Thoracic aorta (tissue), 2 donors: ENCODE data around the gene RIPK3. TPM values are rescaled to one million over a fixed set of nuclear protein-coding genes. Genes with fewer than 3 reads are reported as not detected.

ENCODE experiments used
- ATAC-seq: fragments of 150-250 bp; one replicate; pipeline ENCODE4 v1.8.0; 2017; ENCODE audit warnings: low read depth; ENCODE audit not compliant: insufficient number of reproducible peaks, low FRiP score
- DNase-seq: peaks from one replicate; pipeline ENCODE4 v3.0.0-alpha.2; 2020; ENCODE audit warnings: low spot score
- H3K27ac ChIP-seq, 2 donors: fragments of 200-600 bp; sonication (generic); 1 replicate in 1 of 2; 2 replicates in 1 of 2; pipeline ENCODE4 v1.5.1; 2016; ENCODE audit warnings: mild to moderate bottlenecking in 2 of 2, moderate library complexity in 2 of 2
- H3K27me3 ChIP-seq: fragments of 200-600 bp; sonication (generic); replicated peaks from 2 replicates; pipeline ENCODE4 v1.6.0; 2016; ENCODE audit warnings: mild to moderate bottlenecking; ENCODE audit not compliant: insufficient read depth
- H3K36me3 ChIP-seq: fragments of 200-600 bp; sonication (generic); one replicate; pipeline ENCODE4 v1.5.1; 2016
- H3K4me1 ChIP-seq, 2 donors: fragments of 200-600 bp; sonication (generic); 1 replicate in 1 of 2; 2 replicates in 1 of 2; pipeline versions ENCODE4 v1.5.1 to v1.6.0; 2016; ENCODE audit warnings: low read depth in 2 of 2, mild to moderate bottlenecking in 1 of 2; ENCODE audit not compliant: control insufficient read depth in 1 of 2
- H3K4me3 ChIP-seq: fragments of 200-600 bp; sonication (generic); 2 replicates; pipeline ENCODE4 v1.5.1; 2016; ENCODE audit warnings: mild to moderate bottlenecking
- H3K9me3 ChIP-seq: fragments of 200-600 bp; sonication (generic); 2 replicates; pipeline ENCODE4 v1.5.1; 2016
- total RNA-seq, 2 donors: library from RNA; depleted of rRNA; stranded (reverse); fragments of >200 nt; gene quantifications; one replicate each; pipeline versions ENCODE4 v1.1.0 to v1.2.3, GENCODE V29; 2016
- TF ChIP-seq, protein P1 (sequence below): fragments of 200-600 bp; sonication (generic); IDR thresholded peaks from one replicate; pipeline ENCODE4 v1.5.1; 2019; ENCODE audit warnings: antibody characterized with exemption

Gene RIPK3
- total RNA-seq, 2 donors from 2014 or later = 6.8 to 17.9 TPM

DNA sequence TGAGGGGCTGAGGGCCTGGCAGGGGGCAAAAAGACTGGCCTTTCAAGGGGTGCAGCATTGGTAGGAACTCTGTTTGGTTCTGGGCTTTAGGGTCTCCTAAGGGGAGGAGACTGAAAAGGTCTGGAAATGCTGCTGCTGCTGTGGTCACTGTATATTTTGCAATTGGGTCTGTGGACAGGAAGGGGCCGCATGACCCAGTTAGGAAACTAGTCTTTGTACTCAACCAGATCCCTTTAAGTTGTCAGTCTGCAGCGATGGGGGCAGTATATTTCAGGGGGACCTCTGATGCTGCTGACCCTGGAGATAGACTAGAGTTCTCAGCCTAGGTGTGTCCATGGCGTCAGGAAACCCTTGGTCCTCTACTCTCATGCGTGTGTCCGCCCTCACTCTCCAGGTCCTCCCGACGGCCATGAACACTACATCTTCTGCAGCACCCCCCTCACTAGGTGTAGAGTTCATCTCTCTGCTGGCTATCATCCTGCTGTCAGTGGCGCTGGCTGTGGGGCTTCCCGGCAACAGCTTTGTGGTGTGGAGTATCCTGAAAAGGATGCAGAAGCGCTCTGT lies 24.5 kb downstream of the RIPK3 start:
- Histone ChIP-seq H3K27me3 (no peaks in the 10 kb centered on the region), H3K36me3 (no peaks in the 10 kb centered on the region), H3K4me1 (peaks cover 4 to 23% of the 10 kb centered on the region in 2 donors), H3K9me3 (no peaks in the 10 kb centered on the region), H3K27ac (no peak overlapping the region), H3K4me3 (no peak overlapping the region)
- ATAC-seq (no peak), DNase-seq (no peak)
- TF ChIP-seq, protein P1, sequence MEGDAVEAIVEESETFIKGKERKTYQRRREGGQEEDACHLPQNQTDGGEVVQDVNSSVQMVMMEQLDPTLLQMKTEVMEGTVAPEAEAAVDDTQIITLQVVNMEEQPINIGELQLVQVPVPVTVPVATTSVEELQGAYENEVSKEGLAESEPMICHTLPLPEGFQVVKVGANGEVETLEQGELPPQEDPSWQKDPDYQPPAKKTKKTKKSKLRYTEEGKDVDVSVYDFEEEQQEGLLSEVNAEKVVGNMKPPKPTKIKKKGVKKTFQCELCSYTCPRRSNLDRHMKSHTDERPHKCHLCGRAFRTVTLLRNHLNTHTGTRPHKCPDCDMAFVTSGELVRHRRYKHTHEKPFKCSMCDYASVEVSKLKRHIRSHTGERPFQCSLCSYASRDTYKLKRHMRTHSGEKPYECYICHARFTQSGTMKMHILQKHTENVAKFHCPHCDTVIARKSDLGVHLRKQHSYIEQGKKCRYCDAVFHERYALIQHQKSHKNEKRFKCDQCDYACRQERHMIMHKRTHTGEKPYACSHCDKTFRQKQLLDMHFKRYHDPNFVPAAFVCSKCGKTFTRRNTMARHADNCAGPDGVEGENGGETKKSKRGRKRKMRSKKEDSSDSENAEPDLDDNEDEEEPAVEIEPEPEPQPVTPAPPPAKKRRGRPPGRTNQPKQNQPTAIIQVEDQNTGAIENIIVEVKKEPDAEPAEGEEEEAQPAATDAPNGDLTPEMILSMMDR = no peak

DNA sequence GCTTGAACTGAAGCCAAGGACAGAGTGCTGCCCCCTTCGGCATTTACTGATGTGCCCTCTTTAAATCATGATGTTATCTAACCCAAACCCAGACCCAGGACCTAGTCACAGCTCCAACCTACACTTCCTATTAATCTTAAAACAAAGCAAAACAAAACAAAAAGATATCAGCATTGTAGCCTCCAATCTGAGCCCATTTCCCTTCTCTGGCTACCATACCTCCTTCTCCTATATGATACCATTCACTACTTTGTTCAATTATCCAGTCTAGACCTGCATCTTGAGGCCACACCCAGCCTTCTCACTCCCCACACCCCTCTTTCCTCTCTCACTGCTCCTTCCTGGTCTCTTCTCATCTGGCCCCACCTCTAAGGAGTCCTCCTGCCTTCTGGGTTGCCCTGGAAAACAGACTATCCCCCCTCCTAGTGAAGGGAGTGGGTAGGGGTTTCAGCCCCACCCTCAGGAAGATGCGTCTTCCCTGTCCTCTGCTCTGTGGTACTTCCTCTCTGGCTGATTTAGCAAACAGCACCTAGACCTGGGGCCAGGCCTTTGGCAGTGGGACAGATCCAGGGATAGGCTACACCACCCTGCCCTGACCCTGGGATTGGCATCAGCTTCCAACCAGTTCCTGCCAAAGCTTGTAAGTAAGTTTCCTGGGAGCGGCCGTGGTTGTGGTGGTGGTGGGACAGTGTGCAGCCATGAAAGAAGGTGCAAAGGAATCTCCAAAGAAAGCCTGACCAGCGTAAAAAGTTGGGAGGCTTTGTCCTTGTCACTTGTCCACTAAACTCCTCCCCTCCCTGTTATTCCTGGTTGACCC lies 25.2 kb downstream of the RIPK3 start:
- no peak overlapping the region for H3K4me3 ChIP-seq
- H3K36me3 ChIP-seq = no peaks in the 10 kb centered on the region
- ATAC-seq = no peak
- H3K27ac ChIP-seq = no peak overlapping the region
- TF ChIP-seq, protein P1 = no peak
- H3K27me3 ChIP-seq = no peaks in the 10 kb centered on the region
- H3K4me1 ChIP-seq = peaks cover 9 to 31% of the 10 kb centered on the region in 2 donors
- no peaks in the 10 kb centered on the region for H3K9me3 ChIP-seq
- DNase-seq = no peak

DNA sequence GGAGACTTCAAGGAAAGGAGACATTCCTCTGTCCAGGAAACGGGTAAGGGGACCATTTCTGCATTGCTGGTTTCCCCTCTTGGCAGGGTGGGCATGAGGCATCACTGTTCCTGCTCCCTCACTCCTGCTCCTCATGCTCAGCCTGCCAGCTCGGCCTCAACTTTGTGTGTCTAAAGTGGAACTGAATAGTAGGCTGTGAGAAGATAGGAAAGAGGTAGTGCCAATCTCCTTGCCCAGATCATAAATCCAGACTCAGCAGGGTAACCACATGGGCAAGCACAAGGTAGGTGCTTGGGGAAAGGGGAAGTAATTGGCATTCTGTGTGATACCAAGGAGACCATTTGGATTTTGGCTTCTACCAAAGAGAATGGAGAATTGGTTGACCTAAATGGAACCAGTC lies 25.9 kb downstream of the RIPK3 start:
- Histone ChIP-seq H3K27ac (no peak overlapping the region), H3K4me3 (no peak overlapping the region), H3K9me3 (no peaks in the 10 kb centered on the region), H3K27me3 (no peaks in the 10 kb centered on the region), H3K4me1 (peaks cover 9 to 34% of the 10 kb centered on the region in 2 donors), H3K36me3 (no peaks in the 10 kb centered on the region)
- TF ChIP-seq, protein P1 = no peak
- DNase-seq (no peak), ATAC-seq (no peak)

DNA sequence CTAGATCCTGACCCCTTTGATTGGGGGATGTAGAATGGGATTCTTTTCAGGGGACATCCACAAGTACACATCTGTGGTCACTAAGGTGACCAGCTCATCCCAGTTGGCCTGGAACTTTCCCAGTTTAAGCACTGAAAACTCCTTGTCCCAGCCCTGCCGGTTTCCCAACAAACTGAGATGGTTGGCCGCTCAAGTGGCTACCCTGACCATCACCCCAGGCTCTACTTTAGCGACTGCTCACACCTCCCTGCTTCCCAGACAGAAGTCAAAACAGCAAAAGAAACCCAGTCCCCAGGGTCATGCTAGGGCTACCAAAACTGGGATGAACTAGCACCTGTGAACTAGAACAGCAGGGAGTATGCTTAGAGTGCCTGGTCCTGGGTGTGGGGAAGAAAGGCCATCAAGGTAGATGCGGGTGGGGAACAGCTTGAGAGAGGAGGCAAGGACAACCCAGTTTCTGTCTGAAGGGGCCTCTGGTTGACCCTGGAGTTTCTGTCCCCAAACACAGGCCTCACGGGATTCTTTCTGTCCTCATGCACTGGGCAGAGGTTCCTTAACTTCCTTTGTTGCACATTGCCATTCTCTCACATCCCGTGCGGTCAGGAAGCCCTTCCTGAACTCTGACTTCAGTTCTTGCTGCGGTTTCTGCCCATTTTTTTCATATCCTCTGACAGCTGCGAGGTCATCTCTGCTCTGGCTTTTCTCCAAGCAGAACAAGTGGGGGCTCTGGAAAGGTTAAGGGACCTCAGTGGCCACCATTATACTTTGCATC lies 26.9 kb downstream of the RIPK3 start:
- Histone ChIP-seq H3K36me3 (no peaks in the 10 kb centered on the region), H3K27me3 (no peaks in the 10 kb centered on the region), H3K9me3 (no peaks in the 10 kb centered on the region), H3K4me3 (no peak overlapping the region), H3K27ac (peak overlapping the region in 1 of 2 donors; percentile 59), H3K4me1 (peaks cover 9 to 34% of the 10 kb centered on the region in 2 donors)
- no peak for DNase-seq
- TF ChIP-seq, protein P1 = no peak
- no peak for ATAC-seq
